ENCODE measurements around the gene TMEM128. TPM values are rescaled to one million over a fixed set of nuclear protein-coding genes. Genes with fewer than 3 reads are reported as not detected.
"Not testable (repeated sequence)": the region's sequence is repeated elsewhere in the genome, so short reads cannot be mapped to it uniquely, and the experiment has no call there.

The TMEM128 gene
- total RNA-seq, 2 experiments from 2014 or later = 15.2 to 16.0 TPM

- H3K36me3 Mint-ChIP-seq (ENCODE audit: low read depth); POLR2A ChIA-PET: not testable (repeated sequence)
Observed at GRCh38 chr4:4213674-4214073, 34.3 kb downstream of the TMEM128 start.

GRCh38 chr4:4206204-4206603 is 41.8 kb downstream of the TMEM128 start:
- no peaks in the 10 kb centered on the region for H3K36me3 Mint-ChIP-seq (ENCODE audit: low read depth)
- no peaks in the 10 kb centered on the region for H3K4me1 Mint-ChIP-seq
- no peak overlapping the region for H3K27ac Mint-ChIP-seq
- no peaks in the 10 kb centered on the region for H3K9me3 Mint-ChIP-seq
- DNase-seq = no peak
- no peak overlapping the region for H3K4me3 Mint-ChIP-seq
- ChIA-PET POLR2A (no interaction called here), CTCF (no interaction called here)
- peaks cover 31% of the 10 kb centered on the region for H3K27me3 Mint-ChIP-seq

More at GRCh38 chr4:4213674-4214073, 34.3 kb downstream of the TMEM128 start:
- H3K4me1 Mint-ChIP-seq, H3K27ac Mint-ChIP-seq, DNase-seq, H3K9me3 Mint-ChIP-seq, CTCF ChIA-PET, H3K4me3 Mint-ChIP-seq: not testable (repeated sequence)
- H3K27me3 Mint-ChIP-seq = peaks cover 15% of the 10 kb centered on the region

GRCh38 chr4:4204401-4204745 is 43.6 kb downstream of the TMEM128 start:
- CTCF ChIA-PET = no interaction called here
- Mint-ChIP-seq H3K27me3 (peaks cover 23% of the 10 kb centered on the region), H3K27ac (no peak overlapping the region)

DNA sequence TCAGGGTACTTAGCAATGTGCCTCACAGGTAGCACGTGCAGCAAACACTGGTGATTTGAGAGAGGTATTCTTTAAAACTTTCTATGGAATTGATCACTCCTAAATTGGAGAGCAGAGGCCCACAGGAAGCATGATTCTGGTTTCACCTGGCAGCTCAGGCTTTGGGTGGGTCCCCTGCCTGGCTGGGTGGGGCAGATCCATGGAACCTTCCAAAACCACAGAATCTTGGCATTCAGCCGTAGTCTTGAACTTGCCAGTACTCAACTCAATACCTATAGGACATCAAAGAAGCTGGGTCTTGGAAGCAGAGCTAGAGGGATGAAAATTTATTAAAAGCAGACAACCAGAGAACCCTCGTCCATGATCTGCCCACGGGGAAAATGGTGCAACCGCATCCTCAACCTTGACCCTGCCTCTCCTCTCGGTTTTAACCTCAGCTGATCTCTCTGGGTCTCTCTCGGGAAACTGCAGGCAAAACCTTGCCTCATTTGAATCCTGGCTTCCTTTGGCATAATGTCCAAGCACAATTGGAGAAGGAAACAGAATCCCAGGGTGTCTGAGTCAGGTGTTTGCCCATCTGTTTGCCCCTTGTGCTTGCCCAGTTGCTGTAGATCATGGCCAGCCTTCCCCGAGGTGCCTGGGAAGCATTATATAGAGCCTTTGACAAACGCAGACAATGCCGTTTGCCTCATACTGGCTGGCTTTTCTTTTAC is 44.2 kb downstream of the TMEM128 start:
- CTCF ChIA-PET = interaction anchor here (1.2 kb wide), 1 partner anchor 21 kb away, joined by 4 read pairs; no protein-coding TSS in a partner anchor

More at GRCh38 chr4:4204401-4204745, 43.6 kb downstream of the TMEM128 start:
- Mint-ChIP-seq H3K4me1 (no peaks in the 10 kb centered on the region), H3K9me3 (no peaks in the 10 kb centered on the region), H3K4me3 (no peak overlapping the region), H3K36me3 (ENCODE audit: low read depth) (no peaks in the 10 kb centered on the region)
- no peak for DNase-seq
- POLR2A ChIA-PET = no interaction called here

GRCh38 chr4:4202510-4202909 is 45.5 kb downstream of the TMEM128 start:
- POLR2A ChIA-PET = no interaction called here
- H3K36me3 Mint-ChIP-seq (ENCODE audit: low read depth) = no peaks in the 10 kb centered on the region
- H3K9me3 Mint-ChIP-seq = no peaks in the 10 kb centered on the region
- DNase-seq = no peak
- CTCF ChIA-PET = no interaction called here
- peaks cover 11% of the 10 kb centered on the region for H3K27me3 Mint-ChIP-seq
- H3K4me3 Mint-ChIP-seq = no peak overlapping the region
- no peaks in the 10 kb centered on the region for H3K4me1 Mint-ChIP-seq
- no peak overlapping the region for H3K27ac Mint-ChIP-seq

More for the DNA sequence above, 44.2 kb downstream of the TMEM128 start:
- Mint-ChIP-seq H3K36me3 (ENCODE audit: low read depth) (no peaks in the 10 kb centered on the region), H3K27me3 (peaks cover 22% of the 10 kb centered on the region), H3K27ac (no peak overlapping the region), H3K4me3 (no peak overlapping the region), H3K4me1 (no peaks in the 10 kb centered on the region), H3K9me3 (no peaks in the 10 kb centered on the region)
- DNase-seq = no peak
- POLR2A ChIA-PET = no interaction called here

- DNase-seq = no peak
- ChIA-PET CTCF (no interaction called here), POLR2A (no interaction called here)
- peaks cover 4% of the 10 kb centered on the region for H3K27me3 Mint-ChIP-seq
- H3K27ac Mint-ChIP-seq = no peak overlapping the region
- no peaks in the 10 kb centered on the region for H3K4me1 Mint-ChIP-seq
- no peaks in the 10 kb centered on the region for H3K9me3 Mint-ChIP-seq
- no peaks in the 10 kb centered on the region for H3K36me3 Mint-ChIP-seq (ENCODE audit: low read depth)
- H3K4me3 Mint-ChIP-seq = no peak overlapping the region
Observed at GRCh38 chr4:4200624-4201023, 47.4 kb downstream of the TMEM128 start.

GRCh38 chr4:4195354-4195753 is 52.7 kb downstream of the TMEM128 start:
- Mint-ChIP-seq H3K36me3 (ENCODE audit: low read depth) (no peaks in the 10 kb centered on the region), H3K9me3 (no peaks in the 10 kb centered on the region), H3K4me3 (no peak overlapping the region), H3K27me3 (peaks cover 3% of the 10 kb centered on the region), H3K4me1 (peaks cover 2% of the 10 kb centered on the region), H3K27ac (no peak overlapping the region)
- DNase-seq = no peak
- ChIA-PET CTCF (no interaction called here), POLR2A (no interaction called here)

DNA sequence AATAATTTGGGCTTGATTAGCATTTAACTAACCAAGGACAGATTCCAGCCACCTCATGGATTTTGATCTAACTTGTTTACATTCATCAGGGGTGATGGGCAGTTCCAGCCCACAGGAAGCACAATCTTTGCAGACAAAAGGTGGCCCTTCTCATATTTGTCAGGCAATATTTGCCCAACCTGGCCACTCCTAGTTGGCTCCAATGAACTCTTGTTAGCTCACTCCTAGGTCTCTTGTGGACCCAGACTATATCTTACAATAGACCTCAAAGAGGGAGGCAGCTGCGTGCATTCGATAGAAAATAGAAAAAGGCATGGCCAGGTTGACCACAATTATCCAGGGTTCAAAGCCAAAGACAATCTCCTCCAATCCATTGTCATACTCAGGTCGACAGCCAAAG is 59.5 kb downstream of the TMEM128 start:
- H3K4me1 Mint-ChIP-seq; H3K27ac Mint-ChIP-seq; H3K36me3 Mint-ChIP-seq (ENCODE audit: low read depth); H3K9me3 Mint-ChIP-seq; DNase-seq; H3K4me3 Mint-ChIP-seq; POLR2A ChIA-PET; CTCF ChIA-PET: not testable (repeated sequence)
- peaks cover 15% of the 10 kb centered on the region for H3K27me3 Mint-ChIP-seq

Other genes starting within 250 kb of the TMEM128 start
- gene OTOP1, start 21.3 kb downstream of the TMEM128 start, total RNA-seq = not detected
- 10 to 100 TPM; 47.4 to 49.8 TPM for gene LYAR, start 41.9 kb upstream of the TMEM128 start, total RNA-seq
- gene ZBTB49, start 42.0 kb upstream of the TMEM128 start, total RNA-seq = 1 to 10 TPM; 6.6 to 7.4 TPM
- gene NSG1, start 138.9 kb upstream of the TMEM128 start, total RNA-seq = 1 to 10 TPM; 7.0 to 7.7 TPM

Data from activated CD4-positive, alpha-beta memory T cell treated with anti-CD3 and anti-CD28 coated beads, Interleukin-2, amount 10 ng/mL, durations not matched to agents 7 days and 5 days (primary cell).